SK-N-MC (cell line): ENCODE measurements around the gene SEMA4D.

Source experiments
- EZH2 ChIP-seq: fragments of 200-600 bp; sonication (generic); IDR thresholded peaks from one replicate; pipeline ENCODE4 v1.6.1; 2017; ENCODE audit warnings: antibody characterized with exemption
- POLR2AphosphoS5 ChIP-seq: IDR thresholded peaks from 2 replicates; pipeline ENCODE4 v1.6.1; 2012; ENCODE audit warnings: mild to moderate bottlenecking, low read depth, low read length, borderline replicate concordance

- TF ChIP-seq POLR2AphosphoS5 (no peak), EZH2 (no peak)
These were observed 92.1 kb downstream of the SEMA4D start for GRCh38 chr9:89405826-89406225.
